ENCODE results near the gene MED4.

GRCh38 chr13:48072304-48072703 is 22.6 kb downstream of the MED4 start:
- TF ChIP-seq CTCF (IDR thresholded peaks at IDR 0.05) (no peak), POLR2AphosphoS5 (IDR thresholded peaks at IDR 0.05) (no peak), POLR2A (IDR thresholded peaks at IDR 0.05) (no peak), EP300 (IDR thresholded peaks at IDR 0.05; ENCODE audit: low read depth) (no peak)
